ENCODE results near the gene PPP2R2D. TPM values are rescaled to one million over a fixed set of nuclear protein-coding genes. Genes with fewer than 3 reads are reported as not detected.

The PPP2R2D gene
- total RNA-seq, 1 experiment from 2014 or later = 35.1 TPM

GRCh38 chr10:131907679-131908078 lies 6.9 kb downstream of the PPP2R2D start:
- no peak overlapping the region for H3K23ac ChIP-seq (ENCODE audit: insufficient read length, low read depth, low read length)
- Mint-ChIP-seq H3K9me3 (no peaks in the 10 kb centered on the region; a peak in 1 of 5 replicates), H3K4me1 (peaks cover 22 to 26% of the 10 kb centered on the region in 2 experiments), H3K27me3 (ENCODE audit: low read depth) (no peaks in the 10 kb centered on the region), H3K27ac (no peak overlapping the region), H3K4me3 (no peak overlapping the region), H3K36me3 (ENCODE audit: insufficient read depth in 1 of 3, low read depth in 3 of 3) (peaks cover 19 to 57% (median 26%) of the 10 kb centered on the region in 3 experiments; a peak in 6 of 7 replicates)
- H2BK15ac ChIP-seq (ENCODE audit: low read depth, low read length) = no peak overlapping the region
- H2BK12ac ChIP-seq (ENCODE audit: insufficient read length, low read depth, low read length) = no peak overlapping the region
- no peak overlapping the region for H2BK20ac ChIP-seq (ENCODE audit: low read depth, low read length, poor library complexity, severe bottlenecking)
- H3K9me3 ChIP-seq (ENCODE audit: control insufficient read depth, low read depth, low read length) = no peaks in the 10 kb centered on the region
- no peaks in the 10 kb centered on the region; the same call in 1 of the 2 replicates for H3K4me1 ChIP-seq (ENCODE audit: insufficient read depth, low read length)
- no peak overlapping the region for H3K9ac ChIP-seq (ENCODE audit: extremely low read depth, insufficient read length, low read length)
- H4K8ac ChIP-seq (replicated peaks; ENCODE audit: insufficient read length, low read depth, low read length) = no peak overlapping the region
- no peak overlapping the region for H3K4me2 ChIP-seq (ENCODE audit: insufficient read depth, insufficient read length, low read length)
- TF ChIP-seq CTCF (conservative IDR thresholded peaks at IDR 0.05) = no peak
- H3K27ac ChIP-seq (ENCODE audit: insufficient read length, low read depth, low read length) = no peak overlapping the region
- no peak overlapping the region for H3K4ac ChIP-seq (ENCODE audit: low read depth, low read length)
- peaks cover 2% of the 10 kb centered on the region for H4K20me1 ChIP-seq (ENCODE audit: control insufficient read depth, insufficient read depth, insufficient read length)
- no peak overlapping the region for H2BK5ac ChIP-seq (ENCODE audit: insufficient read length, low read length)
- no peak overlapping the region for H4K91ac ChIP-seq (ENCODE audit: insufficient read length, low read depth, low read length)
- no peak overlapping the region for H4K5ac ChIP-seq (ENCODE audit: insufficient read length, low read depth, low read length)
- no CpG with 5 or more reads among the region's 8 CpGs for WGBS (ENCODE audit: extremely low coverage, insufficient read length, low lambda C conversion rate)
- H3T11ph ChIP-seq (ENCODE audit: low read length) = no peak overlapping the region
- H2BK120ac ChIP-seq (ENCODE audit: low read depth, low read length, poor library complexity, severe bottlenecking) = no peak overlapping the region
- H3K79me2 ChIP-seq (ENCODE audit: insufficient read depth, low read length) = peaks cover 48% of the 10 kb centered on the region
- H2AK5ac ChIP-seq (ENCODE audit: insufficient read length, low read length) = no peak overlapping the region
- peaks cover 6% of the 10 kb centered on the region for H3K79me1 ChIP-seq (ENCODE audit: insufficient read depth, low read depth, low read length, poor library complexity, severe bottlenecking)
- no peak overlapping the region for H3K56ac ChIP-seq (ENCODE audit: insufficient read length, low read depth, low read length)
- H2AFZ ChIP-seq (ENCODE audit: low read length) = no peak overlapping the region
- no peaks in the 10 kb centered on the region for H3K23me2 ChIP-seq (ENCODE audit: insufficient read length, low read depth, low read length, poor library complexity, severe bottlenecking)
- H3K18ac ChIP-seq (ENCODE audit: insufficient read length, low read depth, low read length) = no peak overlapping the region
- H3K27me3 ChIP-seq (ENCODE audit: insufficient read depth, low read length) = no peaks in the 10 kb centered on the region
- no peak for DNase-seq
- no peak overlapping the region for H3K14ac ChIP-seq (ENCODE audit: insufficient read depth, low read length)
